Activated CD8-positive, alpha-beta T cell treated with anti-CD3 and anti-CD28 coated beads for 36 hours (primary cell): ENCODE measurements around the gene MLN. TPM values are rescaled to one million over a fixed set of nuclear protein-coding genes. Genes with fewer than 3 reads are reported as not detected.

ENCODE experiments used
- ATAC-seq: fragments of 200-7000 bp; cut with Tn5 transposase; one replicate; pipeline ENCODE4 v1.10.0; 2021; ENCODE audit warnings: mild to moderate bottlenecking, moderate library complexity
- CTCF ChIA-PET: fragments of 350-600 bp; sonication (Branson Sonifier 250); formaldehyde crosslinking; loops from one replicate; lab custom pipeline; 2021; ENCODE audit warnings: antibody characterized with exemption; lab: Charles Lee
- POLR2A ChIA-PET: fragments of 350-600 bp; sonication (Branson Sonifier 250); formaldehyde crosslinking; loops from one replicate; lab custom pipeline; 2021; ENCODE audit warnings: antibody characterized with exemption; lab: Charles Lee
- DNase-seq: peaks from one replicate; pipeline ENCODE4 v3.0.0-alpha.2; 2020
- H3K27ac Mint-ChIP-seq: one replicate; pipeline ENCODE4 v1.8.0; 2021; ENCODE audit warnings: mild to moderate bottlenecking, mixed read lengths
- H3K27me3 Mint-ChIP-seq: one replicate; pipeline ENCODE4 v1.8.0; 2021; ENCODE audit warnings: mixed read lengths
- H3K36me3 Mint-ChIP-seq: one replicate; pipeline ENCODE4 v1.8.0; 2021; ENCODE audit warnings: low read depth, mixed read lengths
- H3K4me1 Mint-ChIP-seq: one replicate; pipeline ENCODE4 v1.8.0; 2021; ENCODE audit warnings: low read depth, mixed read lengths
- H3K4me3 Mint-ChIP-seq: one replicate; pipeline ENCODE4 v1.8.0; 2021; ENCODE audit warnings: mild to moderate bottlenecking, moderate library complexity, mixed read lengths
- H3K9me3 Mint-ChIP-seq: one replicate; pipeline ENCODE4 v1.8.0; 2021; ENCODE audit warnings: mixed read lengths
- intact Hi-C: fragments of 100-400 bp; cut with micrococcal nuclease; formaldehyde crosslinking; loops from one replicate; pipeline ENCODE4 v1.10.0; 2022
- total RNA-seq, 2 experiments: library from RNA; stranded (reverse); gene quantifications; one replicate each; pipeline ENCODE4 v1.2.3, GENCODE V29; 2021
- TF ChIP-seq, protein P1 (sequence below): fragments of 200-600 bp; IDR thresholded peaks from one replicate; pipeline ENCODE4 v1.8.0; 2022; ENCODE audit warnings: antibody characterized with exemption, mild to moderate bottlenecking

The MLN gene
- total RNA-seq, 2 experiments from 2014 or later = not detected

DNA sequence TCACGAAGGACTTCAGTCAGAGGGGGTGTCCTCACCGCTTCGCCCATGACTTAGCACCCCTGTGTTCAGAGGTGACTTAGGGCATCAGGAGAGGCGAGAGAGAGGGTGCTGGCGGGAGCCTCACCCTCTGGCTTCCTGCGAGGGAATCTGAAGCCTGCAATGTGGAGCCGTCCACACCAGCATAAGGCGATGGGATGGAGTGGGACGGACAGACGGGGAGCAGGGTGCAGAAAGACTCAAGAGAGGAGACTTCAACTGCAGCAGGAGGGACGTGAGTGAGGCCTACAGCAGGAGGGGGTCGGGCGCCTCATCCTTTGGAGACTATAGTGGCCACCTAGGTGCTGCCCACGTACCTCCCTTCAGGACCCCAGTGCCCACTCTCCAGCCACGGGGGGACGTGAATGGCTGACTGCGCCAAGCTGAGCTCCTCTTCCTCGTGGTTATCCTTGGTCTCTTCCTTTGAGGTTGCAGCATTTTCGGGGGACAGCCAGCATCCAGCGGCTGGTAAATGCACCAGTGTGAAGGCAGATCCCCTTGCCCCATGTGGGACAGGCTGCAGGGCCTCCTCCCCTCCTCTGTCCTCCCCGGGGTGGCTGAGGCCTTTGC is 26.9 kb upstream of the MLN start:
- Mint-ChIP-seq H3K27me3 (peaks cover 2% of the 10 kb centered on the region), H3K4me3 (no peak overlapping the region), H3K36me3 (no peaks in the 10 kb centered on the region), H3K4me1 (no peaks in the 10 kb centered on the region), H3K9me3 (no peaks in the 10 kb centered on the region), H3K27ac (no peak overlapping the region)
- POLR2A ChIA-PET = no interaction called here
- CTCF ChIA-PET = no interaction called here
- intact Hi-C loops = no loop called here
- TF ChIP-seq, protein P1, sequence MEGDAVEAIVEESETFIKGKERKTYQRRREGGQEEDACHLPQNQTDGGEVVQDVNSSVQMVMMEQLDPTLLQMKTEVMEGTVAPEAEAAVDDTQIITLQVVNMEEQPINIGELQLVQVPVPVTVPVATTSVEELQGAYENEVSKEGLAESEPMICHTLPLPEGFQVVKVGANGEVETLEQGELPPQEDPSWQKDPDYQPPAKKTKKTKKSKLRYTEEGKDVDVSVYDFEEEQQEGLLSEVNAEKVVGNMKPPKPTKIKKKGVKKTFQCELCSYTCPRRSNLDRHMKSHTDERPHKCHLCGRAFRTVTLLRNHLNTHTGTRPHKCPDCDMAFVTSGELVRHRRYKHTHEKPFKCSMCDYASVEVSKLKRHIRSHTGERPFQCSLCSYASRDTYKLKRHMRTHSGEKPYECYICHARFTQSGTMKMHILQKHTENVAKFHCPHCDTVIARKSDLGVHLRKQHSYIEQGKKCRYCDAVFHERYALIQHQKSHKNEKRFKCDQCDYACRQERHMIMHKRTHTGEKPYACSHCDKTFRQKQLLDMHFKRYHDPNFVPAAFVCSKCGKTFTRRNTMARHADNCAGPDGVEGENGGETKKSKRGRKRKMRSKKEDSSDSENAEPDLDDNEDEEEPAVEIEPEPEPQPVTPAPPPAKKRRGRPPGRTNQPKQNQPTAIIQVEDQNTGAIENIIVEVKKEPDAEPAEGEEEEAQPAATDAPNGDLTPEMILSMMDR = no peak
- ATAC-seq = no peak
- DNase-seq = no peak

DNA sequence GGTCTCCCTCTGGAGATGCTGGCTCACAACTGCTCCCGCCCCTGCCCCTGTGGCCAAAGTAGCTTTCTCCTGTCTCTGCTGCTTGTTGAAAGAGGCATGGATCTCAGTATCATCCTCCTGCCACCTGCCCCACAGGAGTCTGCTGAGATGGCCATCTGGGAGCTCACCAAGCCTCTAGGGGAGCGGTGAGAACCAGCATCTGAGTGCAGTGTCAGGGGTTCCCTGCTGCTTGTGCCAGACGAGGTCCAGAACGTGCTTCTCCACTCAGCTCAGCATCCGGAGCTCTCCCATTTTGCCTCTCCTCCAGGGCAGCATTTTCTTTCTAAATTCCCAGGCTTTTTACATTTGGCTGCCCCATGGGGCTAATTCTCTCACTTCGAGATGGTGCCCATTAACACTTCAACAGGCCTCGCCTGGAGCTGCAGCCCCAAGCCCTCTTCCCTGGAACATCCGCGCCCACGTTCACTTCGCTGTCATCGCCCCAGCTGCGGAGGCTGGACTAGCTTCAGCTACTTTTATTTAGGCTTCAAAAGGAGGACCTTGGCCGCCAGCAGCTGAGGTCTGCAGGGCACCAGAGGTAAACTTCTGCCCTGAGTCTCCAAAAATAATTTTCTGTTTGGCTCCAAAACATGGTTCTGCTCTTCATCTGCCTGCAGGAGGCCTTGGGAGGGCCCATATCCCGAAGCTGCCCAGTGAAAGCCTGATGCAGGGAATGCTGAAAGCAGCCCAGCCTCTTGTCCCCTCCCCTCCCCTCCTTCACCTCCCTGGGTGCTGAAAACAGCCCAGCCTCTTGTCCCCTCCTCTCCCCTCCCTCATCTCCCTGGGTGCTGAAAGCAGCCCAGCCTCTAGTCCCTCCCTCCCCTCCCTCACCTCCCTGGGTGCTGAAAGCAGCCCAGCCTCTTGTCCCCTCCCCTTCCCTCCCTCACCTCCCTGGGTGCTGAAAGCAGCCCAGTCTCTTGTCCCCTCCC is 25.2 kb upstream of the MLN start:
- Mint-ChIP-seq H3K27ac (no peak overlapping the region), H3K4me1 (no peaks in the 10 kb centered on the region), H3K9me3 (no peaks in the 10 kb centered on the region), H3K4me3 (no peak overlapping the region), H3K27me3 (peaks cover 2% of the 10 kb centered on the region), H3K36me3 (no peaks in the 10 kb centered on the region)
- intact Hi-C loops = no loop called here
- ATAC-seq (no peak), DNase-seq (no peak)
- TF ChIP-seq, protein P1 = no peak
- ChIA-PET CTCF (no interaction called here), POLR2A (no interaction called here)

DNA sequence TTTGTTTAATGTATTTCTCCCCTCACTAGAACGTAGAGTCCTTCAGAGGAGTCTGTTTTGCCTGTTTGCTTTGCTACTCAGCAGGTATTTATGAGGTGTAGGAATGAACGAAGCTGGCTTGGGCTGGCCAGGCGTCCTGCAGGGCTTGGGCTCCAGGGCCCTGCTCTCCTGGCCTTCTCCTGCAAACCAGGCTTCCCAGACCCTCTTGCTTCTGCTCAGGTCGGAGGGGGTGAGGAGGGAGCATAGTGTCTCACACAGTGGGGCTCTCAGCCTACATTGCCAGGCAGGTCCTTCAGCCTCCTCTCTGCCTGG is 24.6 kb upstream of the MLN start:
- CTCF ChIA-PET = no interaction called here
- intact Hi-C loops = no loop called here
- TF ChIP-seq, protein P1 = no peak
- DNase-seq (no peak), ATAC-seq (no peak)
- POLR2A ChIA-PET = no interaction called here
- H3K4me3 Mint-ChIP-seq = no peak overlapping the region
- H3K4me1 Mint-ChIP-seq = no peaks in the 10 kb centered on the region
- no peaks in the 10 kb centered on the region for H3K9me3 Mint-ChIP-seq
- H3K27ac Mint-ChIP-seq = no peak overlapping the region
- H3K27me3 Mint-ChIP-seq = peaks cover 2% of the 10 kb centered on the region
- no peaks in the 10 kb centered on the region for H3K36me3 Mint-ChIP-seq

DNA sequence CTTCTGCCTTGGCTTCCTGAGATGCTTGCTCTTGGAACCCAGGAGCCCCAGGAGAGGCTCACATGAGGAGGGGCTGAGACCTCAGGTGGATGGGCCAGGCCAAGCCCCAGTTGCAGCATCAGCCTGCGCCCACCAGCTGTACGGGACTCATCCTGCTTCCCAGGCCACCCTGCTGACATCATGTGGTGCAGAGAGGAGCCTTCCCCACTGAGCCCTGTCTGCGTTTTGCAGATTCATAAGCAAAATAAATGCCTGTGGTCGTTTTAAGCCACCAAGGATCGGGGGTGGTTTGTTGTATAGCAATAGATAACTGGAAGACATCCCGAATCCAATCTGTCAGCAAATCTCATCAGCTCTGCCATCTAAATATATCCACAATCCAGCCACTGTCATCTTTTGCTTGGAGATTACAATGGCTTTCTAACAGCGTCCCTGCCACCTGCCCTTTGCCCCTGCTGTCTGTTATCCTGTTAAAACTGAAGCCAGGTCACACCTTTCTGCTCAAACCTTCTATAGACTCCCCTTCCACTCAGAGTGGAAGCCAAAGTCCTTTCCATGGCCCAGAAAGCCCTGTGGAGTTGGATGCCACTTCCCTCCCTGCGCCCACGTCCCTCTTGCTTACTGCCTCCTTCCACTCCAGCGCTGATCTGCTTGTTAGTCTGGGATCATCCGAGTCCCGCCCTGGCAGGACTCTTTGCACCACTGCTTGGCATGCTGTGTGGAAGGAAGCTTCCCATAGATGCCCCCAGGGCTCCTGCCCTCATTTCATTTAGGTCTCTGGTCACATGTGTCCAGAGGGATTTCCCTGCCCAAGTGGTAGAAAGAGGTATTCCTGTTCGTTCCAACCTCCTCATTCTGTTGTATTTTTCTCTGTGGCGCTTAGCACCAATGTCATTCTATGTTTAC is 24.0 kb upstream of the MLN start:
- no peaks in the 10 kb centered on the region for H3K36me3 Mint-ChIP-seq
- ChIA-PET POLR2A (no interaction called here), CTCF (no interaction called here)
- ATAC-seq = no peak
- H3K9me3 Mint-ChIP-seq = no peaks in the 10 kb centered on the region
- H3K4me1 Mint-ChIP-seq = no peaks in the 10 kb centered on the region
- peaks cover 2% of the 10 kb centered on the region for H3K27me3 Mint-ChIP-seq
- intact Hi-C loops = no loop called here
- DNase-seq = no peak
- H3K4me3 Mint-ChIP-seq = no peak overlapping the region
- H3K27ac Mint-ChIP-seq = no peak overlapping the region
- TF ChIP-seq, protein P1 = no peak
